Tibial artery (tissue), 4 donors: ENCODE measurements around the gene FAM120AOS.

Source experiments
- DNase-seq, 2 donors: peaks; one replicate each; pipeline ENCODE4 v3.0.0-alpha.2; 2019
- H3K27ac ChIP-seq, 2 donors: fragments of 200-600 bp; sonication (generic) in 1 of 2; 1 replicate in 1 of 2; 2 replicates in 1 of 2; pipeline ENCODE4 v1.5.1; 2018 to 2019; ENCODE audit warnings: mild to moderate bottlenecking in 1 of 2
- H3K27me3 ChIP-seq, 2 donors: fragments of 200-600 bp; sonication (generic) in 1 of 2; one replicate each; pipeline versions ENCODE4 v1.5.1 to v1.6.0; 2016 to 2019
- H3K36me3 ChIP-seq, 3 donors: fragments of 200-600 bp; sonication (generic) in 2 of 3; one replicate each; pipeline ENCODE4 v1.5.1; 2016 to 2019; ENCODE audit warnings: mild to moderate bottlenecking in 2 of 3
- H3K4me1 ChIP-seq, 4 donors: fragments of 200-600 bp; sonication (generic) in 2 of 4; 1 replicate in 3 of 4; 2 replicates in 1 of 4; pipeline ENCODE4 v1.5.1; 2016 to 2019
- H3K4me3 ChIP-seq, 2 donors: fragments of 200-600 bp; sonication (generic) in 1 of 2; 1 replicate in 1 of 2; 2 replicates in 1 of 2; pipeline ENCODE4 v1.5.1; 2018 to 2019; ENCODE audit warnings: mild to moderate bottlenecking in 2 of 2
- H3K9me3 ChIP-seq, 3 donors: fragments of 200-600 bp; sonication (generic) in 1 of 3; one replicate each; pipeline ENCODE4 v1.5.1; 2016 to 2019
- intact Hi-C: fragments of 100-400 bp; cut with DNase I; formaldehyde crosslinking; loops from one replicate; pipeline ENCODE4 v1.15.0; 2023; ENCODE audit warnings: low total_unique reads
- TF ChIP-seq, protein P1 (sequence below), 2 experiments: fragments of 200-600 bp in 1 of 2; fragments of 450-650 bp in 1 of 2; IDR thresholded peaks; one replicate each; pipeline ENCODE4 v1.5.1; 2017 to 2019; ENCODE audit warnings: antibody characterized with exemption in 2 of 2, mild to moderate bottlenecking in 1 of 2, moderate library complexity in 1 of 2

FAM120AOS gene

DNA sequence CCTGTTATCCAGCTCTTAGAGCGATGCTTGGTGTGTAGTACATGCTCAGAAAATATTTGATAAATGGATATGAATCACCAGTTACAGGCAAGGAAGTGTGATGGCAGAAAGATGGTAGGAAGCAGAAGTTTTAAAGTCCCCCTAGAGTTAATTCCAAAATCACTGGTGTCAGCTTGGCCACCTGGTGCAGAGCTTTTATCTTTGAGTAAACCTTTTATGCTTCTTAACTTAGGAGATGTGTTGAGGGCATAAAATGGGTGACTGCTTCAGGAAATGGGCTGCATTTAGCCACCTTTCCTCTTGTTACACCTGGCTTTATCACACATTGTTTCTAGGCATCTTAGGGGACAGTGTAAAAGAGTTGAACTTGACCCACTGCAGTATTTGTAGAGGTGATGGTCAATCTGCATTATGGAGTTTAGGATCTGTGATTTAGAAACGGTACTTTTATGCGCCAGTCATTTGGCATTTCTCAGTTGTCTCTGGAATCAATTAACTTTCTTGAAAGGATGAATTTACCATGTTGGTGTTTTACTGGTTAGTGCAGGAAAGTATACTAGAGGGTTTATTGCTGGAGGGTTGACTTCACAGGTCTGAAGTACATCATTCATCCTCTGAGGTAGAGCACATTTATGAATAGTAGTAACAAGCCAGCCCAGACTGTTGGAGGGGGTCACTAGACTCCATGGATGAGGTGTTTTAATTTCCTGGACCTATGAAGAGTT, 7.5 kb upstream of the FAM120AOS start:
- Histone ChIP-seq H3K4me1 (peaks cover 0 to 68% (median 30%) of the 10 kb centered on the region in 4 donors), H3K36me3 (no peaks in the 10 kb centered on the region), H3K9me3 (no peaks in the 10 kb centered on the region), H3K27me3 (no peaks in the 10 kb centered on the region), H3K4me3 (no peak overlapping the region), H3K27ac (no peak overlapping the region)
- intact Hi-C loops: no loop called here
- TF ChIP-seq, protein P1, sequence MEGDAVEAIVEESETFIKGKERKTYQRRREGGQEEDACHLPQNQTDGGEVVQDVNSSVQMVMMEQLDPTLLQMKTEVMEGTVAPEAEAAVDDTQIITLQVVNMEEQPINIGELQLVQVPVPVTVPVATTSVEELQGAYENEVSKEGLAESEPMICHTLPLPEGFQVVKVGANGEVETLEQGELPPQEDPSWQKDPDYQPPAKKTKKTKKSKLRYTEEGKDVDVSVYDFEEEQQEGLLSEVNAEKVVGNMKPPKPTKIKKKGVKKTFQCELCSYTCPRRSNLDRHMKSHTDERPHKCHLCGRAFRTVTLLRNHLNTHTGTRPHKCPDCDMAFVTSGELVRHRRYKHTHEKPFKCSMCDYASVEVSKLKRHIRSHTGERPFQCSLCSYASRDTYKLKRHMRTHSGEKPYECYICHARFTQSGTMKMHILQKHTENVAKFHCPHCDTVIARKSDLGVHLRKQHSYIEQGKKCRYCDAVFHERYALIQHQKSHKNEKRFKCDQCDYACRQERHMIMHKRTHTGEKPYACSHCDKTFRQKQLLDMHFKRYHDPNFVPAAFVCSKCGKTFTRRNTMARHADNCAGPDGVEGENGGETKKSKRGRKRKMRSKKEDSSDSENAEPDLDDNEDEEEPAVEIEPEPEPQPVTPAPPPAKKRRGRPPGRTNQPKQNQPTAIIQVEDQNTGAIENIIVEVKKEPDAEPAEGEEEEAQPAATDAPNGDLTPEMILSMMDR (IDR thresholded peaks at IDR 0.05): no peak
- DNase-seq: no peak

DNA sequence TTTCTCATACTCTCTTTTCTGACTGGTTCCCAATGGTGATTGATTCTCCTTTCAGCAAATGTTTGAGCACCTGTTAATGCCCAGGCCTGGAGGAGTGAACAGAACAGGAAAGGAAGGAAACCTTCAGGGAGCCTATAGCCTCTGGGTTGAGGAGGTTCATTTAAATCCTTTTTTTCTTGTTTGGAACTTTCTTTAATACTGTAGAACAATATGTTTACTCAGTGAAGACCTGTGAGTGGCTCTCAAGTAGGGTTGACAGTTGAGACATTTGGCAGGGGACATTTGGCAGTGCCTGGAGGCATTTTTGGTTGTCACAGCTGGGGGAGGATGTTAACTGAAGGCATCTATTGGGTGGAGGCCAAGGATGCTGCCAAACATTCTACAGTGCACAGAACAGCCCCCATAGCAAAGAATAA, 6.1 kb upstream of the FAM120AOS start:
- no peak overlapping the region for H3K4me3 ChIP-seq
- intact Hi-C loops: no loop called here
- TF ChIP-seq, protein P1 (IDR thresholded peaks at IDR 0.05): no peak
- H3K36me3 ChIP-seq: no peaks in the 10 kb centered on the region
- DNase-seq: no peak
- H3K27me3 ChIP-seq: no peaks in the 10 kb centered on the region
- H3K27ac ChIP-seq: no peak overlapping the region
- peaks cover 0 to 69% (median 31%) of the 10 kb centered on the region in 4 donors for H3K4me1 ChIP-seq
- H3K9me3 ChIP-seq: no peaks in the 10 kb centered on the region

DNA sequence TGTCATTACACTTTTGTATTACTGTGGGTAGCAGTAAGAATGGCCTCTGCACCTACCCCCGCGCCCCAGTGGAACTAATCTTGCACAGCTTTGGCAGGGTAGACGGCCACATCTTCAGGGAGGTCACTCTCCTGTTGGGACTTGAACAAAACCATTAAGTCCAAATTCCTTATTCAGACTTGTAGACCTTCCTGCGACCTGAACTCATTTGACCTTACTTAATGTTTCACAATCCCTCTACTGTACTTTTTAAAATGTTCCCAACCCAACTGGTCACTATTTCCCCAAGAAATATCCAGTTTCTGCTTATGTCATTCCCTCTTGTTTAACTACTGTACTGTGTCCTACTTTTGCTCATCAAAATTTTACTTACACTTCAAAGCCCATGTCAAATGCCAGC, 5.3 kb upstream of the FAM120AOS start:
- Histone ChIP-seq H3K27me3 (no peaks in the 10 kb centered on the region), H3K27ac (no peak overlapping the region), H3K36me3 (no peaks in the 10 kb centered on the region), H3K9me3 (no peaks in the 10 kb centered on the region), H3K4me3 (no peak overlapping the region), H3K4me1 (peaks cover 0 to 68% (median 36%) of the 10 kb centered on the region in 4 donors)
- no peak for DNase-seq
- intact Hi-C loops: no loop called here
- TF ChIP-seq, protein P1 (IDR thresholded peaks at IDR 0.05): no peak

DNA sequence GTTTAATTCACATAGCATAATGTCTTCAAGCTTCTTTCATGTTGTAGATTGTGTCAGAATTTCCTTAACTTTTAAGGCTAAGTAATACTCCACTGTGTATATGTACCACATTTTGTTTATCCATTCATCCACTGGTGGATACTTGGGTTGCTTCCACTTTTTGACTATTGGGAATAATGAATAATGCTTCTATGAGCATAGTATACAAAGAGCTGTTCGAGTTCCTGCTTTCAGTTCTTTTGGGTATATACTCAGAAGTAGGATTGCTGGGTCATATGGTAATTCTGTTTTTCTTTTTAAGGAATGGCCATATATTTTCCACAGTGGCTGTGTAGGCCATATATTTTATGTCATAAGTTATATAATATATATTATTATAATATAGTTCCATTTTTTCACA, 3.6 kb upstream of the FAM120AOS start:
- intact Hi-C loops: no loop called here
- H3K4me3 ChIP-seq: no peak overlapping the region
- TF ChIP-seq, protein P1 (IDR thresholded peaks at IDR 0.05): no peak
- H3K4me1 ChIP-seq: peaks cover 0 to 67% (median 36%) of the 10 kb centered on the region in 4 donors
- no peaks in the 10 kb centered on the region for H3K27me3 ChIP-seq
- no peak for DNase-seq
- no peak overlapping the region for H3K27ac ChIP-seq
- no peaks in the 10 kb centered on the region for H3K36me3 ChIP-seq
- H3K9me3 ChIP-seq: no peaks in the 10 kb centered on the region

DNA sequence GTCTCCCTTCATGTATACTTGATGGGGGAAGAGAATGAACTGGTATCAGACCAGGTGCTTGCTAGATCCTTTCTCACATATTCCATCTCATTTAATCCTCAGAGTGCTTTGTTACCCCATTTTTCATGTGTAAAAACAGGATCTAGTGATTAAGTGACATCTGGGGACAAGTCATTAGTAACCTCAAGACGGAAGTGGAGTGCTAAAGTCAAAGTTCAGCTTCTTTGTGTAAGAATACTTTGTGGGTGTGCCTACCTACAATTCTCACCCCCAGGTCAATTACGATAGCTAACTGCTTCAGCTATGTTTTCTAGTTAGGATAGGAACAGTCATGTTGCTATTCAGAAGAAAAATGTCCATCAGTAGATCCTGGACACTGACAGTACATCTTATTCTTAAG, 3.1 kb upstream of the FAM120AOS start:
- TF ChIP-seq, protein P1 (IDR thresholded peaks at IDR 0.05): no peak
- Histone ChIP-seq H3K27ac (no peak overlapping the region), H3K4me3 (no peak overlapping the region), H3K27me3 (no peaks in the 10 kb centered on the region), H3K4me1 (peaks cover 0 to 67% (median 36%) of the 10 kb centered on the region in 4 donors), H3K9me3 (no peaks in the 10 kb centered on the region), H3K36me3 (no peaks in the 10 kb centered on the region)
- intact Hi-C loops: no loop called here
- no peak for DNase-seq
